Measurements from ENCODE around the gene ECE1.

GRCh38 chr1:21301794-21302440 lies 11.7 kb upstream of the ECE1 start:
- TF ChIP-seq CTCF (IDR thresholded peaks at IDR 0.05) (no peak), POLR2A (IDR thresholded peaks at IDR 0.05) (no peak)

All from uterus (tissue), 2 donors.